ENCODE results near the gene BBS9.

GRCh38 chr7:33616752-33617151, 487.4 kb downstream of the BBS9 start:
- TF ChIP-seq, protein P1, sequence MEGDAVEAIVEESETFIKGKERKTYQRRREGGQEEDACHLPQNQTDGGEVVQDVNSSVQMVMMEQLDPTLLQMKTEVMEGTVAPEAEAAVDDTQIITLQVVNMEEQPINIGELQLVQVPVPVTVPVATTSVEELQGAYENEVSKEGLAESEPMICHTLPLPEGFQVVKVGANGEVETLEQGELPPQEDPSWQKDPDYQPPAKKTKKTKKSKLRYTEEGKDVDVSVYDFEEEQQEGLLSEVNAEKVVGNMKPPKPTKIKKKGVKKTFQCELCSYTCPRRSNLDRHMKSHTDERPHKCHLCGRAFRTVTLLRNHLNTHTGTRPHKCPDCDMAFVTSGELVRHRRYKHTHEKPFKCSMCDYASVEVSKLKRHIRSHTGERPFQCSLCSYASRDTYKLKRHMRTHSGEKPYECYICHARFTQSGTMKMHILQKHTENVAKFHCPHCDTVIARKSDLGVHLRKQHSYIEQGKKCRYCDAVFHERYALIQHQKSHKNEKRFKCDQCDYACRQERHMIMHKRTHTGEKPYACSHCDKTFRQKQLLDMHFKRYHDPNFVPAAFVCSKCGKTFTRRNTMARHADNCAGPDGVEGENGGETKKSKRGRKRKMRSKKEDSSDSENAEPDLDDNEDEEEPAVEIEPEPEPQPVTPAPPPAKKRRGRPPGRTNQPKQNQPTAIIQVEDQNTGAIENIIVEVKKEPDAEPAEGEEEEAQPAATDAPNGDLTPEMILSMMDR (IDR thresholded peaks at IDR 0.05; ENCODE audit: low read depth, low read length): no peak
- TF ChIP-seq EZH2phosphoT487 (IDR thresholded peaks at IDR 0.05; ENCODE audit: low read depth): no peak

Measured in OCI-LY3 (cell line).